GM12878 (cell line): Measurements from ENCODE around the gene FAM171A1.

ENCODE experiments used
- NFYB ChIP-seq: IDR thresholded peaks from 2 replicates; pipeline ENCODE4 v1.6.1; 2011; ENCODE audit warnings: low read depth, mild to moderate bottlenecking, low read length, improper control_type of control experiment, moderate library complexity; ENCODE audit not compliant: insufficient read depth
- TF ChIP-seq, protein P1 (sequence below): IDR thresholded peaks from 2 replicates; pipeline ENCODE4 v1.6.1; 2012; ENCODE audit warnings: low read depth, low read length, improper control_type of control experiment

GRCh38 chr10:15220445-15220844 is 150.6 kb downstream of the FAM171A1 start:
- no peak for TF ChIP-seq NFYB
- TF ChIP-seq, protein P1, sequence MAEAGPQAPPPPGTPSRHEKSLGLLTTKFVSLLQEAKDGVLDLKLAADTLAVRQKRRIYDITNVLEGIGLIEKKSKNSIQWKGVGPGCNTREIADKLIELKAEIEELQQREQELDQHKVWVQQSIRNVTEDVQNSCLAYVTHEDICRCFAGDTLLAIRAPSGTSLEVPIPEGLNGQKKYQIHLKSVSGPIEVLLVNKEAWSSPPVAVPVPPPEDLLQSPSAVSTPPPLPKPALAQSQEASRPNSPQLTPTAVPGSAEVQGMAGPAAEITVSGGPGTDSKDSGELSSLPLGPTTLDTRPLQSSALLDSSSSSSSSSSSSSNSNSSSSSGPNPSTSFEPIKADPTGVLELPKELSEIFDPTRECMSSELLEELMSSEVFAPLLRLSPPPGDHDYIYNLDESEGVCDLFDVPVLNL: no peak
